Right ventricle myocardium superior (tissue), 1 donor: ENCODE data around the gene PSMD5. TPM values are rescaled to one million over a fixed set of nuclear protein-coding genes. Genes with fewer than 3 reads are reported as not detected.

ENCODE experiments used
- ATAC-seq: fragments of 200-7000 bp; cut with Tn5 transposase; one replicate; pipeline ENCODE4 v1.9.1; 2020; ENCODE audit warnings: mild to moderate bottlenecking; ENCODE audit not compliant: poor library complexity
- DNase-seq: peaks from one replicate; pipeline ENCODE4 v3.0.0-alpha.2; 2020
- intact Hi-C: fragments of 100-400 bp; cut with DNase I; formaldehyde crosslinking; loops from one replicate; pipeline ENCODE4 v1.11.2; 2022
- long read RNA-seq: library from polyadenylated mRNA; unstranded; transcript quantifications from one replicate; pipeline ENCODE4 v2.0.0, GENCODE V29; 2021
- total RNA-seq: library from RNA; stranded (reverse); fragmentation: NEBNext Ultra II Directional; extraction: Animal tissue kit (Norgen Biotek cat#: 25700); gene quantifications from one replicate; pipeline ENCODE4 v1.2.1, GENCODE V29; 2021
- donor health status: DM: no; HTN: yes; CAD: no; lungs with severe emphysema.

Gene PSMD5
- 14.3 TPM for total RNA-seq
- long read RNA-seq, transcript PSMD5-201 (10 exons, 3,443 nt): major isoform, 45 of 48 reads
- long read RNA-seq, partial matches to known transcripts: 0 of 48 reads
- long read RNA-seq, other reads (novel, unspliced or antisense): 3 of 48 reads

DNA sequence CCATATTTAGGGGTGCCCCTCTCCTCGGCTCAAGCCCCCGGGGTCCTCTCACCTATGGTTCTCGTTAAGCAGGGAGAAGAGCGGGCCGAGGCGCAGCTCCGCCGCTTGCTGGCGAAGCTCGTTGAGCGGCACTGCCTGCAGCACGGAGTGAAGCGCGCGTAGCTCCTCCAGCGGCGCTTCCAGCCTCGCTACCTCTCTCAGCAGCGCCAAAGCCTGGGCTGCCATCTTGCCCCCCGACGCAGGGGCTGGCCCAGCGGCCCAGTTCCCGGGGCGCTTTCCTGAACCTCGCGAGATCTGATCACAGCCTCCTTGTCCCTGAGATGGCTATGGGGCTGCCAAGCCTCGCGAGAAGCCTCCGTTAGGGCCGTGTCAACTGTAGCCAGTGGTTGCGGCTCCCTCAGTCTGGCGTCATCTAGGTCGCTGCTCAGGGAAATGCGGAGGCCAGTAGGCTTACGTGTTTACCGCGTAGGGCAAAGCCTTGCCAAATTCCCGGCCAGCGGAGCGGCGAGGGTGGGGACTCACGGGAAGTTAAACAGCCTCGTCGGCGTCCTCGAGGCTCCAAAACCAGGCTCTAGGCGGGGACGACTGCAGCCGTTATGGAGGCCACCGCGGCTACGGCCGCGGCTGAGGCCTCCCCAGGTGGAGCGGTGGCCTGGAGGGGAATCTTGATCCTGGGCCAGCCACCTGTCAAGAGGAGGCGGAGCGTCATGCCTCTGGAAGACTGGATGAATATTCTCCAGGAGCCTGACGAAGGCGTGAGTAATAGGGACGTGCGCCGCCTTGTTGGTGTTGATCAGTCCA is at the start of gene PSMD5:
PSMD5 (minus strand) TSS at position 238 of the 801 bp plus-strand sequence; CDS start at position 225, 13 bp downstream.
- peak; percentile 98 for ATAC-seq
- peak; percentile 99 for DNase-seq
- intact Hi-C loops: no loop called here

GRCh38 chr9:120891884-120892747 is 49.4 kb upstream of the PSMD5 start:
- no peak for DNase-seq
- intact Hi-C loops: no loop called here
- no peak for ATAC-seq

GRCh38 chr9:120891245-120891883 is 48.6 kb upstream of the PSMD5 start:
- intact Hi-C loops: no loop called here

GRCh38 chr9:120890320-120891244 is 47.9 kb upstream of the PSMD5 start:
- intact Hi-C loops: no loop called here

More at GRCh38 chr9:120891245-120891883, 48.6 kb upstream of the PSMD5 start:
- ATAC-seq (no peak), DNase-seq (no peak)

GRCh38 chr9:120889606-120890271 is 47.0 kb upstream of the PSMD5 start:
- intact Hi-C loops: no loop called here
- no peak for DNase-seq
- no peak for ATAC-seq

More at GRCh38 chr9:120890320-120891244, 47.9 kb upstream of the PSMD5 start:
- no peak for ATAC-seq
- DNase-seq: no peak

DNA sequence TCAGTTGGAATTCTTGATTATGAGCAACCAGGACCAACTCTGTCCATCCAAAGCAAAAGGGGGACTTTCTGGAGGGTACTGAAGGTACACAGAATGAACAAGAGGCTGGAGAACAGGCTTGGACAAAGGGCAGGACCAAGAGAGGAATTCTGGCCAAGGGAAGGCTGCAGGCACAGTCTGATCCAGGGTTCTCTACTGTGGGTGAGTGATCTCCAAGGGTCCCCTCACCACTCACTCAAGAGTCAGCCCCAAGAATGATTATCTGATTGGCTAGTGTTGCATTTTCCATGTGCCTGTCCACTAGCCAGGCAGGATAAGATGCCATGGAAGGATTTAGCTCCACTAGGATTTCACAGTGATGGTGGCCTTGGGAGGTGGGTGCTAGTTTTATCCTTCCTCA is 45.9 kb upstream of the PSMD5 start:
- ATAC-seq (no peak), DNase-seq (no peak)
- intact Hi-C loops: no loop called here

DNA sequence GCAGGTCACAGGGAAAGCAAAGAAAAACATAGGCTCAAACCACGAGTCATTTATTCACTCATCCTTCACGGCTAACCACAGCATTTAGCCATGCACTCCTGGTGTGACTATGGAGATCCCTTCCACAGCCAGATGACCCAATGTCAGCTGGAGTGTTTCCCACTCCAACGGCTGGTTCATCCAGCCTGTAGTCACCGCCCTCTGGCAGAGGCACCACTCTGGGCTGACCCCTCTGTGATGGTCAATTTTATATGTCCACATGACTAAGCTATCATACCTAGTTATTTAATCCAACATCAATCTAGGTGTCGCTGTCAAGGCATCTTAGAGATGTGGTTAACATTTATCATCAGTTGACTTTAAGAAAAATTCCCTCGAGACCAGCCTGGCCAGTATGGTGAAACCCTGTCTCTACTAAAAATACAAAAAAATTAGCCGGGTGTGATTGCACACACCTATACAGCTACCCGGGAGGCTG is 43.8 kb upstream of the PSMD5 start:
- DNase-seq: peak; percentile 71
- intact Hi-C loops: no loop called here
- peak; percentile 80 for ATAC-seq

DNA sequence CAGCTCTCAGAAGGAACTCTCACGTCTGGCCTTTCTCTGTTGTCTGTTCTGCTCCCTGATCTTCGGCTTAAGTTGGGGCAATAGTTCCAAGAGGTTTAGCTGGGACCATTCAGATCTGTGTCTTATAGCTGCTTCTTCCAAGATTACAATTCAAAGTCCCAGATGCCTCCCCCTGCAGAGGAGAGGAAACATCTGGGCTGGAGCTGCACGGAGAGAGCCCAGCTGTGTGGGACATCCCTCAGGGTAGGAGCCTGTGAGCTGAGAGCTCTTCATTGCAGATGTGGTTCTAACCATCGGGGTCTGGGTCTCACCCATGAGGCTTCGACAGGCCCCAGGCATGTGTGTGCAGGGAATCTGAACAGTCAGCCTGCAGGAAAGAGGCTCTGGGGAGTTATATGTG is 43.2 kb upstream of the PSMD5 start:
- DNase-seq: no peak
- ATAC-seq: peak; percentile 69
- intact Hi-C loops: no loop called here

DNA sequence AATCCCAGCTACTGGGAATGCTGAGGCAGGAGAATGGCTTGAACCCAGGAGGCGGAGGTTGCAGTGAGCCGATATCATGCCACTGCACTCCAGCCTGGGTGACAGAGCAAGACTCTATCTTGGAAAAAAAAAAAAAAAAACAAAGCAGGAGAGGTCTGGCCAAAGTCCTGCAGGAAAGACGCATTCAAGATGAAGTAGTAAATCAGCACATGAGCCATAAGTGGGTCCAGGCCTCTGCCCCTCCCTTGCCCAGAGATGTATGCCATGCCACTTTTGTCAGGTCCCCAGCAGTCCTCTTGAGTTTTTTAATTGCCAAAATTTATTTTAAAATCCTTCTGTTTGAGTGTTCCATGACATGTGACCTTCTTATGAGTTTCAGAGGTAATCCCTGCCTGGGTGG is 42.7 kb upstream of the PSMD5 start:
- no peak for DNase-seq
- no peak for ATAC-seq
- intact Hi-C loops: no loop called here

DNA sequence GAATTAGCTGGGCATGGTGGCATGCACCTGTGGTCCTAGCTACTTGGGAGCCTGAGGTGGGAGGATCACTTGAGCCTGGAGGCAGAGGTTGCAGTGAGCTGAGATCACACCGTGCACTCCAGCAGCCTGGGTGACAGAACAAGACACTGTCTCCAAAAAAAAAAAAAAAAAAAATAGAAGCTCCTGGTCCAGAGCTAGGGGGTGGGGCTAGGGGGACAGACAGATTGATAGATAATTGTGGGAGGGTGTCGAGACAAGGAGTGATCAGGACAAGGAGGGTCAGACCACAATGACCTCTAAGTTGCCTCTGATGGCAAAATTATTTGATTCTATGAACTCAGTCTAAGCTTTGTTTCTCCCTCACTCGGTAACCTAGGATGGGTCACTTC is 40.9 kb upstream of the PSMD5 start:
- DNase-seq (no peak), ATAC-seq (no peak)
- intact Hi-C loops: no loop called here

GRCh38 chr9:120882935-120883607 is 40.3 kb upstream of the PSMD5 start:
- no peak for DNase-seq
- ATAC-seq: no peak
- intact Hi-C loops: no loop called here

DNA sequence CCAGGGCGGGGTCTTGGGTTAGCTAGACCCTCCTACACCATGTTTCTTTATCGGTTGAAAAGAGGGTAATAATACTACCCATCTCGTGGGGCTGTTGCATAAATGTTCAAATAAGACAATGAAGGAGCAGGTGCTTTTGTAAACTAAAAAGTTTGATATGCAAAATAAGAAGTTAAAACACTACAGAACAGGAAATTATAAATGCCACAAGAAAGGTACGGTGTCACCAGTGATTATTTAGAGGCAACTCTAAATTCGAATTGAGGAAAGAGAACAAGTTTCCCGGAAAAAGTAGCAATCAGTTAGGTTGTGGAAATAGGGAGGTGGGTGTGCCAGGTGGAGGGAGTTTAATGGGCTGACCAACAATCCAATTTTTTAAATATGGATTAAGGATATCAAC is 36.7 kb upstream of the PSMD5 start:
- ATAC-seq: no peak
- intact Hi-C loops: loop anchor here (5.0 kb wide), 1 partner anchor 38 kb away; no protein-coding TSS in a partner anchor

DNA sequence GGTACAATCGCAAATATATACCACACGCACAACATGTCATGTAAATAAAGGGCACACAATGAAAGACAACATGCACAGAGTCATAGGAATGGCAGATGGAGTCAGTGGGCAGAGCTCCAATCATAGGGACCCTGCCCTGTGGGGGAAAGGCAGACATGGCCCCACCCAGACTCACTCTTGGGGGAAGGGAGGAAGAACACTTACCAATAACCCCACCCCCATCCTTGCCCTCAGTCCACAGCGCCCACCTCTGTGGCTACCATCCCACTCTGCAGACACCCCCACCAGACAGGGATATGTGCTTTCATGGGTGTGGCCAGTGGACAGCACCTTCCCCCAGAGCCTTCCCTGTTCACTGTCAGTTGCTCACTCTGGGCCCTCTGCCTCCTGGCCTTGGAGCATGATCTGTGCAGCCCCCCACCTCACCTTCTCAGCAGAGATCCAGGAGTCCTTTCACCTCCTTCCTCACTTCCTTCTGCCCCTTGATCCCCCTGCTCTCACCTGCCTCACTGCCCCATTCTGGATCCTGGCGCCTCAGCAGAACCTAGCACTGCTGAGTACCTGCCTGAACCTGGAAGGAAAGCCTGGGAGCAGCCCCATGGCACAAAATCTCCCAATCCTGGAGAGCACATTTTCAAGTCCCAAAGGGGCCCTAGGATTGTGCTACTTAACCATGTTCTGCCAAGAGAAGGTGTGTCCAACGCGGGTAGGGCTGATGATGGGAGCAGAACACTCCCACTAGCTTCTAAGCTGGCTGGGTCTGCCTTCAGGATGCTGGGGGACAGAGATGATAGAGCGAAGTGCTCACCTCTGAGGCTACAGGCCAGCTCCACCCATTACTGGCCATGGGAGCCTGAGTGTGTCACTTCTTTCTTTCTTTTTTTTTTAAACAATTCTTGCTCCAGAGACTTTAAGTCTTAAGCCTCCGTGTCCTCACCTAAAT is 35.7 kb upstream of the PSMD5 start:
- no peak for ATAC-seq
- intact Hi-C loops: loop anchor here (5.0 kb wide), 1 partner anchor 39 kb away; no protein-coding TSS in a partner anchor

More for the DNA sequence above, 36.7 kb upstream of the PSMD5 start:
- no peak for DNase-seq

GRCh38 chr9:120877276-120878034 is 34.7 kb upstream of the PSMD5 start:
- intact Hi-C loops: loop anchor here (5.0 kb wide), 1 partner anchor 40 kb away; no protein-coding TSS in a partner anchor
- DNase-seq (peak; percentile 82), ATAC-seq (peak; percentile 64)

More for the DNA sequence above, 35.7 kb upstream of the PSMD5 start:
- DNase-seq: no peak

DNA sequence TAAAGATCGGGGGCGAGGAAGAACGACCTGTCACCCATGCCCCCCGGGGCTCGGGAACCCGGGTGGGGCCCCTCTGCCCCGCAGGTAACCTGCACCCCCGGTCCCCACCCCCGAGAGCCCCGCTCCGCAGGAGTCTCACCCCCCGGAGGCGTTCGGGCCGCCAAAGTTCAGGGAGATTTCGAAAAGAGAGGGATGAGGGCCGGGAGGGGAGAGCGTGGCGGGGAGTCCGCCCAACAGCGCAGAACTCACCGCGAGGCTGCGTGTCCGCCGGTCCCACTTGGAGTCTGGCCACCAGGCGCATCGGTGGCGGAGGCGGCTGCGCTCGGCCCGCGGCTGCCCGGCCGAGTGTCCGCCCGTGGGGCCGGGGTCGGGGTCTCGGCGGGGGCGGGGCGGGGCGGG is 34.1 kb upstream of the PSMD5 start, which contains the start of gene PHF19:
PHF19 (minus strand) TSS at position 347 of the 399 bp plus-strand sequence. CDS start 2,447 bp downstream, outside the sequence.
- intact Hi-C loops: loop anchor here (5.0 kb wide), 1 partner anchor 40 kb away; no protein-coding TSS in a partner anchor
- peak; percentile 32 for ATAC-seq
- peak; percentile 55 for DNase-seq
